Fibroblast of the aortic adventitia (primary cell): ENCODE data around the gene FOXRED2. TPM values are rescaled to one million over a fixed set of nuclear protein-coding genes. Genes with fewer than 3 reads are reported as not detected.
A peak's percentile ranks its signal among the peaks of the same experiment; 100 is the strongest.

ENCODE experiments used
- DNase-seq: peaks from one replicate; pipeline ENCODE4 v3.0.0-alpha.2; 2010; ENCODE audit warnings: low read depth
- H3K4me3 ChIP-seq: 2 replicates; pipeline ENCODE4 v1.5.1; 2011; ENCODE audit warnings: low read depth, mild to moderate bottlenecking, control low read depth, low read length, moderate library complexity
- total RNA-seq: library from RNA; depleted of rRNA; stranded (reverse); fragments of >200 nt; gene quantifications from 2 replicates; pipeline ENCODE4 v1.2.3, GENCODE V29; 2012; ENCODE audit warnings: low replicate concordance
- TF ChIP-seq, protein P1 (sequence below): IDR thresholded peaks from 2 replicates; pipeline ENCODE4 v1.5.1; 2011; ENCODE audit warnings: mild to moderate bottlenecking, low read length, control low read depth, inconsistent platforms; ENCODE audit not compliant: insufficient read depth

FOXRED2 gene
- total RNA-seq, 1 donor, result 27.8 TPM

DNA sequence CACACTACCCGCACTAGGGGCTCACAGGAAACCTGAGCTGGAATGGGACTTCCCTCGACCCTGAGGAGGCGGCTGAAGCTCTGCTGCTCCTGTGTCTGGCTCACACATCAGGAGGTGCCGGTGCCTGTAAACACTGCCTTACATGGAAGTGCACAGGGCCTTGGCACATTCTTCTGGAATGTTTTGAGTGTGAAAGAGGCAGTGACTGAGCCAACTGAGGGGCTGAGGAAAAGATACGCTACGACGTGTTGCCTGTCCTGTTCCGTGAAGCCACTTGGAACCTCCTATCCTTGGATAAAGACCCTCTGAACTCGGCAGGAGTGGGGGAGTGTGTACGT, 35.9 kb downstream of the FOXRED2 start:
- H3K4me3 ChIP-seq, result no peak overlapping the region
- no peak for DNase-seq
- TF ChIP-seq, protein P1, sequence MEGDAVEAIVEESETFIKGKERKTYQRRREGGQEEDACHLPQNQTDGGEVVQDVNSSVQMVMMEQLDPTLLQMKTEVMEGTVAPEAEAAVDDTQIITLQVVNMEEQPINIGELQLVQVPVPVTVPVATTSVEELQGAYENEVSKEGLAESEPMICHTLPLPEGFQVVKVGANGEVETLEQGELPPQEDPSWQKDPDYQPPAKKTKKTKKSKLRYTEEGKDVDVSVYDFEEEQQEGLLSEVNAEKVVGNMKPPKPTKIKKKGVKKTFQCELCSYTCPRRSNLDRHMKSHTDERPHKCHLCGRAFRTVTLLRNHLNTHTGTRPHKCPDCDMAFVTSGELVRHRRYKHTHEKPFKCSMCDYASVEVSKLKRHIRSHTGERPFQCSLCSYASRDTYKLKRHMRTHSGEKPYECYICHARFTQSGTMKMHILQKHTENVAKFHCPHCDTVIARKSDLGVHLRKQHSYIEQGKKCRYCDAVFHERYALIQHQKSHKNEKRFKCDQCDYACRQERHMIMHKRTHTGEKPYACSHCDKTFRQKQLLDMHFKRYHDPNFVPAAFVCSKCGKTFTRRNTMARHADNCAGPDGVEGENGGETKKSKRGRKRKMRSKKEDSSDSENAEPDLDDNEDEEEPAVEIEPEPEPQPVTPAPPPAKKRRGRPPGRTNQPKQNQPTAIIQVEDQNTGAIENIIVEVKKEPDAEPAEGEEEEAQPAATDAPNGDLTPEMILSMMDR, result no peak

DNA sequence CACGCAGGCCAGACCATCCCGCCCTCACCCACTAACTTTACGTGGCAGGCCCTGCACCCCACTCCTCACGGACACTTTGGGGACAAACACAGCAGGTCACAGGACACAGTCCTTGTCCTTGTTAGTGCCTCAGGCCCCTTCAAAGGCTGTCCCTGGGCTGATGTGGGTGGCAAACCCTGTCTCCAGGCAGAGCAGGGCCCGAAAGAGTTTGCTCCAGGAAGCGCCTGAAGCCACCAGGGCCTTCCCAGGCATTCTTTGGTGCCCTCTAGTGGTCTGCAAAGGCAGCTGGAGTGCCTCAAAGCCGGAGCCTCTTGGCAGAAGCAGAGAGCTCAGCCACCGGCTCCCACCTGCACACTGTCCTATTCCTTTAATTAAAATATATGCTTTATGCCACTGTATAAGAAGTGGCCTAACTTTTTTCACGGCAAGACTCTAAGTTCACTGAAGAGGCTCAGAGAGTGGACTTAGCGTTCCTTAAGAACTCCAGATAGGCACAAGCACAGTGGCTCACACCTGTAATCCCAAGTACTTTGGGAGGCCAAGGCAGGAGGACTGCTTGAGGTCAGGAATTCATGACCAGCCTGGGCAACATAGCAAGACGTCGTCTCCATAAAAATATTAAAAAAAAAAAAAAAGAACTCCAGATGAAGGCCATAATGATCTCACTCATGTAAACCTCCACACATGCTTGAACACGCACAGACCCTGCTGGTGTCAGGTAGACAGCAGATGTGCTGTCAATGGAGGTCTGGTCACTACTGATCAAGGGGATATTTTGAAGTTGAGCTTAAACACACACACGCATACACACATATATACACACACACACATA, 36.5 kb downstream of the FOXRED2 start:
- H3K4me3 ChIP-seq, result no peak overlapping the region
- TF ChIP-seq, protein P1, result peak; percentile 97
- peak; percentile 90 for DNase-seq

DNA sequence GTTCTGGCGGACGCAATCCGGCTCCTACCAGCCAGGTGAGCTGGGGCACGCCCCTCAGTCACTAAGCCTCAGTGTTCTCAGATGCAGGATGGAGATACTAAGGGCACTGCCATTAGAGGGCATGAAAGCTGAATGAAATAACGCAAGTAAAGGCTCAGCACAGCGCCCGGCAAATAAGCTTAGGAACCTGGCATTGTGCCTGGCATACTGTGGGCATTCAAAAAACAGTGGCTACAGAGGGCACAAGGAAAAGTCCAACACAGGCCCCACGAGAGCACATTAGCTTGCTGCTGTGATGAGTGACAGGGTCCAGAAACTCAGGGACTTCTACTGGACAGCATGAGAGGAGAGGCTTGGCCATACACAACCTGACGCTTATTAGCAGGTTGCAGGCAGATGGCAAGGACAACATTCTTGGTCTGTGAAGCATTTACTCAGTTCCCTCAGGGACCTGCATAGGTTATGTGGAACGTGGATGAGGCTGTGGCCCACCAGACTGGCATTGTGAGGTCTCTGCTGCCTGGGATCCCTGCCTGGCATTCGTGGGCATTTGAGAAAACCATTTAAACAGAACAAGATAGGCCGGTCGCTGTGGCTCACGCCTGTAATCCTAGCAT, 37.6 kb downstream of the FOXRED2 start:
- DNase-seq, result no peak
- TF ChIP-seq, protein P1, result no peak
- H3K4me3 ChIP-seq, result no peak overlapping the region

DNA sequence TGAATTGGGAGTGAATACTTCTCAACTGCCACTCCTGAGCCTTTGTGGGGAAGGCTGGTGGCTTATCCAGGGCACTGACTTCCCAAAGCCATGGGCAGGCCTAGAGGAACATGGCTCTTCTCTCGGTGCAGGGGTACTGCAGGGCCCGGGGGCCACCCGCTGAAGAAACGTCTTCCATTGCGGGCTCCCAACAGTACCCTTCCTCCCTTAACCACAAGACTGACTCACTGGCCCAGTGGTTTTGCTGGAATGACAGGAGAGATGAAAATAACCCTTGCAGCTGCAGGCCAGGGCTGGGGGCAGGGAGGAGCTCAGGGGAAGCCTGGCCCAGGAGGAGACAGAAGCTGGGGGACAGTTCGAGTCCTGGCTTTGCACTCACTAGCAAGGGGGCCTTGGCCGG, 38.9 kb downstream of the FOXRED2 start:
- no peak overlapping the region for H3K4me3 ChIP-seq
- DNase-seq, result peak; percentile 91
- TF ChIP-seq, protein P1, result no peak

DNA sequence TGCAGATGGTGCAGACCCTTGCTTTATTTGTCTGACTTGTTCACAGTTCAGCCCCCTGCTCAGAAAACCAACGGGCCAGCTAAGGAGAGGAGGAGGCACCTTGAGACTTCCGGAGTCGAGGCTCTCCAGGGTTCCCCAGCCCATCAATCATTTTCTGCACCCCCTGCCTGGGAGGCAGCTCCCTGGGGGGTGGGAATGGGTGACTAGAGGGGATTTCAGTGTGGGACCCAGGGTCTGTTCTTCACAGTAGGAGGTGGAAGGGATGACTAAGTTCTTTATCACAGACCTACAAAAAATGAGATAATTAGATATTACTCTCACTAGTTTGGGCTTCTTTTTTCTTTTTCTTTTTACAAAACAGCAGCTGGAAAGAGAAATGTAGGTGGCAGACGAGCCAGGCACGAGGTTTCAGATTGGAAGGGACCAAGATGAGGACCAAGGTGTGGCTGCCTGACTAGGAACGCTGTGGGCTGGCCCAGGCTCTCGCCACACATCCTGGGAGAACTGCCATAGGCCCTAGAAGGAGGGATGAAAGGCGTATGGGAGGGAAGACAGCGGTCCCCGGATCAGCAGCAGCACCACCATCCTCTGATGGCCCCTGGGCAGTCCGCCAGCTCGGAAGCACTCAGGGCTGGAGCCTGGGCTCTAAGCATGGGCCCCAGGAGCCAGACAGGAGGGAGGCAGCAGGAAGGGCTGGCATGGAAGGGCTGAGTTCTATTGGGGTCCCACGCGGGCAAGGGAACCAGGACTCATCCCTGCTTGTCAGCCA, 39.6 kb downstream of the FOXRED2 start:
- TF ChIP-seq, protein P1, result no peak
- H3K4me3 ChIP-seq, result no peak overlapping the region
- DNase-seq, result peak; percentile 72

DNA sequence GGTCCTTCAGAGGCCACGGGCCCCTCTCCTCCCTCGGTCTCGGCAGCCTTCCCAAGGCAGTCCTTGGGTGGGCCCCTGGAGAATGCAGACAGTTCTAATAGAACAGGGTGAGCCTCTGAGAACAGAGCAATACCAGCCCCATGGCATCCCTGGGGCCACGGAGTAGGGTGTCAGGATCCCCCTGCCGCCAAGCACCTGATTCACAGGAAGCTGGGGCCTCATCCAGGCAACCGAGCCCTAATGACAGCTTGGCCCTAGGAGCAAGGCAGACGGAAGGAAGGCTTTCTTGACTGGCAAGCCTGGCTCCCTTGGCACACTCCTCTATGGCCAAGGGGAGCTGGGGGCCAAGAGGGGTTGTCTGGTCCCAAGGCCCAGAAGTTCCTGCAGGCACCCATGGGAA, 40.6 kb downstream of the FOXRED2 start:
- DNase-seq, result no peak
- no peak overlapping the region for H3K4me3 ChIP-seq
- TF ChIP-seq, protein P1, result no peak
